Midbrain (tissue), 1 donor: ENCODE results near the gene LDB3.

Experiments used
- DNase-seq: peaks from one replicate; lab custom pipeline; 2025; lab: John Stamatoyannopoulos, UW

Gene LDB3

GRCh38 chr10:86765548-86765947 is 97.2 kb downstream of the LDB3 start:
- DNase-seq: no peak

GRCh38 chr10:86768412-86769062 is 100.2 kb downstream of the LDB3 start:
- no peak for DNase-seq

GRCh38 chr10:86769991-86770390 is 101.7 kb downstream of the LDB3 start:
- DNase-seq: no peak

- DNase-seq: no peak
These were observed 102.2 kb downstream of the LDB3 start for GRCh38 chr10:86770412-86770960.

GRCh38 chr10:86773498-86773897 is 105.2 kb downstream of the LDB3 start:
- no peak for DNase-seq

GRCh38 chr10:86775056-86775869 is 107.0 kb downstream of the LDB3 start:
- no peak for DNase-seq

- DNase-seq: no peak
These were observed 107.5 kb downstream of the LDB3 start for GRCh38 chr10:86775870-86776180.

GRCh38 chr10:86779220-86780017 is 111.1 kb downstream of the LDB3 start:
- no peak for DNase-seq

GRCh38 chr10:86782701-86783418 is 114.5 kb downstream of the LDB3 start:
- no peak for DNase-seq

- no peak for DNase-seq
These were observed 116.7 kb downstream of the LDB3 start for GRCh38 chr10:86785037-86785436.
